Brain pericyte (primary cell): ENCODE measurements around the gene COMMD3.

Experiments
- DNase-seq: peaks from one replicate; pipeline ENCODE4 v3.0.0-alpha.2; 2012; ENCODE audit warnings: low read depth, low spot score

COMMD3 gene

GRCh38 chr10:22319980-22320558, 3.9 kb downstream of the COMMD3 start:
- DNase-seq, result no peak

GRCh38 chr10:22320591-22321155, 4.5 kb downstream of the COMMD3 start, which contains the start of gene BMI1:
Gene BMI1 (plus strand): TSS chr10:22321099. CDS start chr10:22326450, 5,351 bp downstream.
- DNase-seq, result no peak

DNA sequence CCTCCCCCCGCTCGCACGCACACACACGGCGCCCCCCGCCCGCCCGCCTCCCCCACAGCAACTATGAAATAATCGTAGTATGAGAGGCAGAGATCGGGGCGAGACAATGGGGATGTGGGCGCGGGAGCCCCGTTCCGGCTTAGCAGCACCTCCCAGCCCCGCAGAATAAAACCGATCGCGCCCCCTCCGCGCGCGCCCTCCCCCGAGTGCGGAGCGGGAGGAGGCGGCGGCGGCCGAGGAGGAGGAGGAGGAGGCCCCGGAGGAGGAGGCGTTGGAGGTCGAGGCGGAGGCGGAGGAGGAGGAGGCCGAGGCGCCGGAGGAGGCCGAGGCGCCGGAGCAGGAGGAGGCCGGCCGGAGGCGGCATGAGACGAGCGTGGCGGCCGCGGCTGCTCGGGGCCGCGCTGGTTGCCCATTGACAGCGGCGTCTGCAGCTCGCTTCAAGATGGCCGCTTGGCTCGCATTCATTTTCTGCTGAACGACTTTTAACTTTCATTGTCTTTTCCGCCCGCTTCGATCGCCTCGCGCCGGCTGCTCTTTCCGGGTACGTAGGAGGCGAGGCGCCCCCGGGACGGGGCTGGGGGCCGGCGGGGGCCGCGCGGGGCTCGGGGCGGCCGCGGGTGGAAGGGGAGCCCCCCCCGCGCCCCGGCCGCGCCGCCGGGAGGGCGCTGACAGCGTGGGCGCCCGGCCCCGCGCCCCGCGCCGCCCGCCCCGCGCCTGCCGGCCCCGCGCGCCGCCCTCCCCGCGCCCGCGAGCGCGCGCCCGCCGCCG, 5.2 kb downstream of the COMMD3 start:
- no peak for DNase-seq

DNA sequence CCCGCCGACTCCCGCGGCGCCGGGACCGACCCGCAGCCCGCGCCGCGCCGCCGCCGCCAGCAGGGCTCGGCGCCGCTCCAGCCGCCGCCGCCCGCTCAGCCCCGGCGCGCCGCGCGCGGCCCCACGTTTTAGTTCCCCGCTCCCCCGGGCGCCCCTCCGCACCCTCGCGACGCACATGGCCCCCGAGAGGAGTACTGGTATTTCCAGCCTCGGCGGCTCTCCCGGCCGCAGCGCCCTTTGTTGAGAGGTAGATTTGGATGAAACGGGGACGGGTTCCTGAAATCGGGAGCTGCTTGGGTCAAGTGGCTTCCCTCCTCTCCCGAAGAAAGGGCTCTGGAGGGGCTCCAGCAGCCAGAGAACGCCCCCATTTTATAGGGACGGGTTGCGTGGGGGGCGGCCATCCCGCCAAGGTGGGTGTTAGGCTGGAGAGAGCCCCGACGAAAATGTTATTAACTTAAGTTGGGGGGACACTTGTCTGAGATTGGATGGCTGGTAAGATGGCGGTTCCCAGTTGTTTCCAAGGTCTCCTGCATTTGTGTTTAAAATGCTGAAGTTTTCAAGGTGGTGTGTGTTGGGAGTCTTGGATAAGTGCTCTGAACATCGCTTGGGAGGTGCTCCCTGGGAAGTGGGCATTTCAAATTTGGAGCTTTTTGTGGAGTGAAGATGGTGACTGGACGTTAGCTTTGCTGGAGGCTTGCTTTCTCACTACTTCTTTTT, 5.9 kb downstream of the COMMD3 start:
- DNase-seq, result no peak

- no peak for DNase-seq
These were observed 6.5 kb downstream of the COMMD3 start for GRCh38 chr10:22322641-22323160.

GRCh38 chr10:22323538-22324305, 7.5 kb downstream of the COMMD3 start:
- DNase-seq, result no peak

GRCh38 chr10:22324413-22324812, 8.2 kb downstream of the COMMD3 start:
- no peak for DNase-seq

DNA sequence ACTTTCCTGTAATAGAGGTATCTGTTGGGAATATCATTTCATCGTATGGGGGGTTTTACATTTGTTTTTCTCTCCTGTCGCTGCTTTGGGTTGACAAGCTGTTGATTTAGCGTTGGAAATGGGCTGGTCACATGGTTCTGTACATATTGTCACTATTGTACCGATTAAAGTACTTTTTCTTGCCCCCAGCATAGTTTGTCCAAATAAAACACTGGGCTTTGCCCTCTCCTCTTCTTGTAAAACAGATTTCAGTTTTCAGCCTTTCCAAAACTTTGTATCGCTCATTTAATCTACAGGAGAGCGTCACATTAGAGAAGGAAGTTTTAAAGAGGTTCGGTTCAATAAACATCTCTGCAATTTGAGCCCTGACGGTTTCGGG, 8.7 kb downstream of the COMMD3 start:
- DNase-seq, result no peak

DNA sequence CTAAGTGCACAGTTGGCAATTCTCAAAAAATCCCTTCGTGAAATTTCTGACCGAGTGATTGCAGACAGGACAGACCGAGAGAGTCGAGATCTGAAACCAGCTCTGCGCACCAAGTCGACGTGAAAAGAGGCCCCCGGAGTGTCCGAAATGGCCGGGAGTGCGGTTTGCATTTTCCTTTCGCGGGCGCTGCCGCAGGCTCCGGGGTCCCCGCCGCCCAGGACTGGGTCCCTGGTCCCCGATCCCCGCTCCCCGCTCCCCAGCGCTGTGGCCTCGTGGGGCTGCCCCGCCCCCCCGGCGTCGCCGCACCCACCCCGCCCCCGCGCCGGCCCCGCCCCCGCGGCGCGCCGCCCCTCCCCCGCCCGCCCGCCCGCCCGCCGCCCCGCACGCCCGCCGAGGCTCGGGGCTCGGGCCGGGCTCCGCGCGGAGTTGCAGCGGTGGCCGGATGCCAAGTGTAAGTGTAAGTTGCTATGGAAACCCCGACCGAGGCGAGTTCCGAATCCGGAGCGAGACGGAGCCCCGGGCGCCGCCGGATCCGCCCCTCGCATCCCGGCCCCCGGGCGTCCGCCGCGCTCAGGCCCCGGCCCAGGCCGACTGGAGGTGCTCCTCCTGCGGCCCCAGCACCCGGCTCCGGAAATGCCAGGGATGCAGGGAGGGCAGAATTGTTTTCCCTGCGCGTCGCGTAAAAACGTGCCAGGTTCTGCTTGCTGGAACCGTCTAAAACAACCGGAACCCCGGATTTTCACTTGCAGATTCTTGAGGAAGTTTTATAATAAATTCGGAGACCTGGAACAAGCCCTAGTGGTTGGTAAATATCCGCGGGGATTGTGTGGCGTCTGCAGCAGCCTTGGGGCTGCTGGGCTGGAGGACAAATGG, 9.3 kb downstream of the COMMD3 start:
- DNase-seq, result no peak

- DNase-seq, result no peak
These were observed 10.0 kb downstream of the COMMD3 start for GRCh38 chr10:22326145-22326702.

- no peak for DNase-seq
These were observed 13.0 kb downstream of the COMMD3 start for GRCh38 chr10:22329150-22329549.

GRCh38 chr10:22332116-22332692, 16.0 kb downstream of the COMMD3 start:
- no peak for DNase-seq

DNA sequence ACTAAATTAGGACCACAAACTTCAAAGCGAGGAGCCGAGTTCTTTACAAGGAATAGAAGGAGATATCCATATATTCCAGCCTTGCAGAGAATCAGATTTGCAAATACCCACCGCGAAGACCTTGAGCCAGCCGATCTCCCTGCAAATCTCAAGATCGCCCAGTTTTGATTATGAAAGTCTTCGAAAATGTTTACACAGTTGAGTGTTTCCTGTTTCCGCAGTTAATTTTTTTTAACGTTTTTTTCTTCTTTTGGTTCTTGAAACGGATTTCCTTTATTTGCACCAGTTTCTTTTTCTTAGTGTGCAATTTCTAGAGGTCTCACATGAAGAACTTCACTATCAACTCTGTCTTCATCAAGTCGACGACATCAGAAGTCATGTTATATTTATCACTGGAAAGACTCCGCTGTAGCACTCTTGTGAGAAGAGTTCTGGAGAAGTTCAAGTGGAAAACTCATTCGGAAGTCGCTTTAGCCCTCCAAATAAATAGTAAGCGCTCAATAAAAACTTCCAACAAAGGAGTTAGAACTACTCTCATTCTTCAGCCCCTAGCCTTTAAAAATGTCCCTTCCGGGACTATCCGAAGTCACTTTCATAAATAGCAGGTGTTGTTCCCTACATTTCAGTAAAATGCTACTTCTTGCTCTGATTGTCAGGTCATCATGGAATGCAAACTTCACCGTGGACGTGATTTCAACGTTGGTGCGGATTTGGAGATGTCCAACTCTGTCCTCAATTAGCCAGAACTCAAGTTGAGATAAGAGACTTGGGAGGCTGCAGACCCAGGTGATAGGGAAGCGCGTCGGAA, 17.2 kb downstream of the COMMD3 start:
- no peak for DNase-seq

GRCh38 chr10:22333975-22334282, 17.7 kb downstream of the COMMD3 start:
- no peak for DNase-seq

GRCh38 chr10:22334414-22335172, 18.4 kb downstream of the COMMD3 start:
- no peak for DNase-seq

DNA sequence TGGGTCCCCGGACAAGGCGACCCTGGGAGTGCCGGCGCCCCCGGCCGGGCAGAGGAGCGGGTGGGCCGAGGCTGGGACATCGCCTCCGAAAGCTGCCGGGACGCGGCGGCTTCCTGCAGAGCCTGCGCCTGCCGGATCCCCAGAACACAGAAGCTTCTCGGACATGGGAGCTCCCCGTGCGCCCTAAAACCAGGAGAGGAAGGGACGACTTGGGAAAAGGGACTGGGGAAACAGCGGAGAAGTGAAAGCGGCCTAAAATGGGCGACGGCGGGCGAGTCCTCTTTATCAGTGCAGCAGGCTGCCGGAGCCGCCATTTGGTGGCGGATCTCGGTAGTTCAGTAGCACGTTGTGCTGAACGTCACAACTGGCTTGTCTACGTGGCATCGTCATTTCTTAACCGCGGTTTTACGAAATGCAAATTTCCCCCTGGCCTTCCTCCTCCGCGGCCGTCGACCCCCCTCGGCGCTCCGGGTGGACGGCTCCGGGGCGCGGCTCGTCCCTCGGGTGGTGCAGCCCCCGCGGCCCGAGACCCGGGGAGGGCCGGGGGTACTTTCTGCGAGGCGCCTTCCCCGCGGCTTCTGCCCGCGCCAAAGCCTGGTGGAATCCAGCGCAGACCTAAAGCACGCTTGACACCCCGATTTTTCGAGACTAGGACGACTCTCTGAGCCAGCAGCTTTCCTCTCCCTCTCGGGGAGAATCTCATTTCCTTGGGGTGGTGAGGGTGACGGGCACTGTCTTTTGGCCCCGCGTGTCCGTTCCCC, 19.2 kb downstream of the COMMD3 start:
- no peak for DNase-seq

DNA sequence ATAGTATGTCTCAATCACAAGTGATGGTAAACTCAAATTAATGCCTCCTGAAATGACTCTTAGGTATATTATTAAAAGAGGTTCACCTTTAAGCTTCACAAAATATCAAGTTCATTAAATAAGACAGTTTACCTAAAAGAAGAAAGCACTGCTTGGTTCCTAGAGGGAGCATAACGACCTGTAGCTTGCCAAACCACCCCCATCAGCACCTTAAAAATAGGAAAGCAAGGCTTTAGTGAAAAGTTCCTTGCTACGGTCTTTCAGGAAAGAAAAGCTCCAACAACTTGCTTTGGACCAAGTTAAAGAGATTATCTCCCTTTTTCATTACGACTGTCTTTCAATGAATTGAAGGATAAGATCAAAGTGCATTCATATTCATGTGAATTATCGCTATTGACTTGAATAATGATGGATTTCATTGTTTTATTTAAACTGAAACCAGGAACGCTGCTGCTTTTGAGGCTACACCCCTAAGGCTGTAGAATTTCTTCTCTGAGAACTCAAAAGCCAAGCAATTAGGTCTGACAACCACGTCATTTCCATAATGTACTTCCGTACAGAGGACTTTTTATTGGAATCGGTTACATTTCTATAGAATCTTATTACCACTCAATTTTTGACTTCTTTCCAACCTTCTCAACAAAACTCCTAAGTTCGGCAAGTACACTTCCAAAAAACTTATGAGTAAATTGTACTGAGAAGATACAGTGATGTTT, 22.2 kb downstream of the COMMD3 start:
- DNase-seq, result no peak
